PC-3 (cell line): ENCODE data around the gene DIP2C.

Experiments
- CTCF ChIP-seq: fragments of 300-600 bp; sonication (generic); conservative IDR thresholded peaks from 2 replicates; pipeline ENCODE4 v1.5.1; 2017; ENCODE audit warnings: antibody characterized with exemption, low read depth, mild to moderate bottlenecking, low read length
- EZH2phosphoT487 ChIP-seq: fragments of 300-600 bp; sonication (generic); IDR thresholded peaks from 2 replicates; pipeline ENCODE4 v1.6.1; 2018; ENCODE audit warnings: mild to moderate bottlenecking, antibody characterized with exemption, low read length, borderline replicate concordance

GRCh38 chr10:640673-641045 lies 48.8 kb downstream of the DIP2C start:
- TF ChIP-seq CTCF (no peak), EZH2phosphoT487 (no peak)
